NT2/D1 (cell line): Measurements from ENCODE around the gene MAZ.

ENCODE experiments used
- SUZ12 ChIP-seq: IDR thresholded peaks from 2 replicates; pipeline ENCODE4 v1.6.1; 2011; ENCODE audit not compliant: insufficient read length, insufficient read depth; ENCODE audit errors: extremely low read depth
- YY1 ChIP-seq: IDR thresholded peaks from 2 replicates; pipeline ENCODE4 v1.6.1; 2011; ENCODE audit not compliant: insufficient read length, insufficient read depth
- ZNF274 ChIP-seq: IDR thresholded peaks from 2 replicates; pipeline ENCODE4 v1.6.1; 2011; ENCODE audit warnings: mild to moderate bottlenecking, low read depth, low read length

- TF ChIP-seq SUZ12 (no peak), YY1 (no peak), ZNF274 (no peak)
Measured at GRCh38 chr16:29806641-29807425, 504 bp downstream of the MAZ start.
